Activated naive CD8-positive, alpha-beta T cell treated with anti-CD3 and anti-CD28 coated beads for 36 hours (primary cell): ENCODE results near the gene SOD3. TPM values are rescaled to one million over a fixed set of nuclear protein-coding genes. Genes with fewer than 3 reads are reported as not detected.

Experiments
- DNase-seq: peaks from one replicate; pipeline ENCODE4 v3.0.0; 2021
- H3K27ac Mint-ChIP-seq: one replicate; pipeline ENCODE4 v1.8.0; 2022; ENCODE audit warnings: mild to moderate bottlenecking, moderate library complexity, mixed read lengths
- H3K27me3 Mint-ChIP-seq: one replicate; pipeline ENCODE4 v1.8.0; 2022; ENCODE audit warnings: mild to moderate bottlenecking, mixed read lengths
- H3K36me3 Mint-ChIP-seq: one replicate; pipeline ENCODE4 v1.8.0; 2021; ENCODE audit warnings: mild to moderate bottlenecking, mixed read lengths
- H3K4me1 Mint-ChIP-seq: one replicate; pipeline ENCODE4 v1.8.0; 2021; ENCODE audit warnings: mixed read lengths
- H3K4me3 Mint-ChIP-seq: one replicate; pipeline ENCODE4 v1.8.0; 2022; ENCODE audit warnings: mild to moderate bottlenecking, moderate library complexity, mixed read lengths
- H3K9me3 Mint-ChIP-seq: one replicate; pipeline ENCODE4 v1.8.0; 2022; ENCODE audit warnings: mixed read lengths
- total RNA-seq, 2 experiments: library from RNA; stranded (reverse); gene quantifications; one replicate each; pipeline ENCODE4 v1.2.3, GENCODE V29; 2021

Gene SOD3
- total RNA-seq, 2 experiments from 2014 or later, result not detected

- H3K27ac Mint-ChIP-seq, result no peak overlapping the region
- H3K36me3 Mint-ChIP-seq, result no peaks in the 10 kb centered on the region
- H3K4me1 Mint-ChIP-seq, result peaks cover 7% of the 10 kb centered on the region
- H3K27me3 Mint-ChIP-seq, result peaks cover 3% of the 10 kb centered on the region
- no peak overlapping the region for H3K4me3 Mint-ChIP-seq
- peak; percentile 0 for DNase-seq
- H3K9me3 Mint-ChIP-seq, result peaks cover 4% of the 10 kb centered on the region
These were observed 25.3 kb upstream of the SOD3 start for GRCh38 chr4:24770032-24770584.

DNA sequence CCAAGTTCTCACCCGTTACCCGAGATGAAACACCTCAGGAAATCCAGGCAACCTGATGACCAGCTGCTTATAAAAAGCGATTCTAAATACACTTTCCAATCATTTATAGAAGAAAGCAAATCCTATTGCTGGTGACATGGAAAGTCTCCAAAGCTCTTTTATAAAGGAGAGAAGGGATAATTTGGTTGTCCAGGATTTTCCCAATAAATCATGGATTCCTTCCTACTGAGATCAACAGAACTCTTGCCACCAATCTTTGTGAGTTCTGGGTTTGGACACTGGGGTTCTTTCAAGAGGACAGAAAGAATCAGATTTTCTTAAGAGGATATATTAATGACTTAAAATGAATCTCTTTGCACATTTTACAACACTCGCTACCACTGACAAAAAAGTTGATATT is 24.7 kb upstream of the SOD3 start:
- H3K9me3 Mint-ChIP-seq, result peaks cover 4% of the 10 kb centered on the region
- H3K27ac Mint-ChIP-seq, result no peak overlapping the region
- DNase-seq, result no peak
- peaks cover 7% of the 10 kb centered on the region for H3K4me1 Mint-ChIP-seq
- no peak overlapping the region for H3K4me3 Mint-ChIP-seq
- H3K36me3 Mint-ChIP-seq, result no peaks in the 10 kb centered on the region
- H3K27me3 Mint-ChIP-seq, result peaks cover 3% of the 10 kb centered on the region

DNA sequence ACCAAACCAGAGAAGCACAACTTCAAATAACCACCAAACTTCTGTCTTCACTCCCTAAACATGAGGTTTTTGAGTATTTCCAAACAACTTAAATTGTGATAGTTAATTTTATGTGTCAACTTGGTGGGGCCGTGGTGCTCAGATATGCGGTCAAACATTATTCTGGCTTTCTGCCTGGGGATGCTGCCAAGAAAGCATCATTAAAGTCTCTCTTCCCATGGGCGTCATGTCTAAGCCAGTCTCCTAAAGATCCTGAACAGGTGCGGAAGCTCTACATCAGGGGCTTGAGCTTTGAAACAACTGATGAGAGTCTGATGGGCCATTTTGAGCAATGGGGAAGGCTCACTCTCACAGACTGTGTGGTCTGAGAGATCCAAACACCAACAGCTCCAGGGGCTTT is 24.1 kb upstream of the SOD3 start:
- Mint-ChIP-seq H3K27me3 (peaks cover 3% of the 10 kb centered on the region), H3K9me3 (peaks cover 4% of the 10 kb centered on the region), H3K4me3 (no peak overlapping the region), H3K27ac (no peak overlapping the region), H3K4me1 (peaks cover 7% of the 10 kb centered on the region), H3K36me3 (no peaks in the 10 kb centered on the region)
- DNase-seq, result no peak

DNA sequence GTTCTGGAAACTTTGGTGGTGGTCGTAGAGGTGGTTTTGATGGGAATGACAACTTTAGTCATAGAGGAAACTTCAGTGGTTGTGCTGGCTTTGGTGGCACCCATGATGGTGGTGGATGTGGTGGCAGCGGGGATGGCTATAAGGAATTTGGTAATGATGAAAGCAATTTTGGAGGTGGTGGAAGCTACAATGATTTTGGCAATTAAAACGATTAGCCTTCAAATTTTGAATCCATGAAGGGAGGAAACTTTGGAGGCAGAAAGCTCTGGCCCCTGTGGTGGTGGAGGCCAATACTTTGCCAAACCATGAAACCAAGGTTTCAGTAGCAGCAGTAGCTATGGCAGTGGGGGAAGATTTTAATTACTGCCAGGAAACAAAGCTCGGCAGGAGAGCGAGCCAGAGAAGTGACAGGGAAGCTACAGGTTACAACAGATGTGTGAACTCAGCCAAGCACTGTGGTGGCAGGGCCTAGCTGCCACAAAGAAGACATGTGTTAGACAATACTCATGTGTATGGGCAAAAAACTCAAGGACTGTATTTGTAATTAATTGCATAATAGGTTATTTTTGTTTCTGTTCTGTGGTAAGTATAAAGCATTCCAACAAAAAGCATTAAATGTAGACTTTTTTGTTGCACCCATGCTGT is 23.2 kb upstream of the SOD3 start:
- no peak for DNase-seq
- H3K9me3 Mint-ChIP-seq, result peaks cover 4% of the 10 kb centered on the region
- H3K4me3 Mint-ChIP-seq, result no peak overlapping the region
- peaks cover 3% of the 10 kb centered on the region for H3K27me3 Mint-ChIP-seq
- no peaks in the 10 kb centered on the region for H3K36me3 Mint-ChIP-seq
- no peak overlapping the region for H3K27ac Mint-ChIP-seq
- H3K4me1 Mint-ChIP-seq, result peaks cover 7% of the 10 kb centered on the region

DNA sequence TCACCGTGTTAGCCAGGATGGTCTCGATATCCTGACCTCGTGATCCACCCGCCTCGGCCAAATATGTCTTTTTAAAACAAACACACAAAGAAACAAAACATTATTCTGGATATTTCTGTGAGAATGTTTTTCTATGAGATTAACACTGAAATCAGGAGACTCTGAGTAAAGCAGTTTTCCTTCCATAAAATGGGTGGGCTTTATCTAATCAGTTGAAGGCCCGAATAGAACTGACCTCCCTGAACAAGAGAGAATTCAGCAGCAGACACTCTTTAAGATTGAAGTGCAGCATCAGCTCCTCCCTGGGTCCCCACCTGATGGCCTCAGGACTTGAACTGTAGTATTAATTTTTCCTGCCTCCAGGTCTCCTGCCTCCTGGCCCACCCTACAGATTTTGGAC is 22.4 kb upstream of the SOD3 start:
- Mint-ChIP-seq H3K4me3 (no peak overlapping the region), H3K4me1 (peaks cover 7% of the 10 kb centered on the region), H3K27ac (no peak overlapping the region), H3K36me3 (no peaks in the 10 kb centered on the region), H3K9me3 (peaks cover 4% of the 10 kb centered on the region), H3K27me3 (peaks cover 3% of the 10 kb centered on the region)
- DNase-seq, result no peak

DNA sequence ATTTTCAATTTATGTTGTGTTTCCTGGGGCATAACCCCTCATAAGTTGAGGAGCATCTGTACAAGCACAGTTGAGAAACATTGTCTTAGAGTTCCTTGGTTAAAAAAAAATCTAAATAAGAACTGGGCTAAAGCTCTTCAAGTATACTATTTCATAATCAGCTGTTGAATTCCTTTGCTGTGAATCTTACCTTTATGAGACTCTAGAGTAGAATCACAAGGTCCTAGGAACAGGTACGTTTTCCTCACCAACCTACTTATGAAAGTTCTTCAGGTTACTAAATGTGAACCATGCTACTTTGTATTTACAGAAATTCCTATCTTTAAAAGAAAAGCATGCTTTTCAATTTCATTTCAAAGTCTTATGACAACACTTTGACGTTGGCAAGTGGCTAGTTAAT is 20.9 kb upstream of the SOD3 start:
- H3K9me3 Mint-ChIP-seq, result peaks cover 4% of the 10 kb centered on the region
- no peak overlapping the region for H3K4me3 Mint-ChIP-seq
- no peak overlapping the region for H3K27ac Mint-ChIP-seq

GRCh38 chr4:24775032-24775605 is 20.3 kb upstream of the SOD3 start:
- Mint-ChIP-seq H3K9me3 (peaks cover 4% of the 10 kb centered on the region), H3K27ac (no peak overlapping the region), H3K27me3 (peaks cover 3% of the 10 kb centered on the region), H3K4me1 (peaks cover 1% of the 10 kb centered on the region), H3K4me3 (no peak overlapping the region), H3K36me3 (no peaks in the 10 kb centered on the region)
- DNase-seq, result no peak

More for the DNA sequence above, 20.9 kb upstream of the SOD3 start:
- Mint-ChIP-seq H3K4me1 (peaks cover 7% of the 10 kb centered on the region), H3K36me3 (no peaks in the 10 kb centered on the region), H3K27me3 (peaks cover 3% of the 10 kb centered on the region)
- no peak for DNase-seq

- Mint-ChIP-seq H3K27me3 (peaks cover 3% of the 10 kb centered on the region), H3K36me3 (no peaks in the 10 kb centered on the region), H3K27ac (no peak overlapping the region), H3K4me1 (no peaks in the 10 kb centered on the region), H3K4me3 (no peak overlapping the region), H3K9me3 (peaks cover 4% of the 10 kb centered on the region)
- DNase-seq, result no peak
These were observed 19.6 kb upstream of the SOD3 start for GRCh38 chr4:24775750-24776149.

GRCh38 chr4:24777536-24778463 is 17.6 kb upstream of the SOD3 start:
- Mint-ChIP-seq H3K9me3 (no peaks in the 10 kb centered on the region), H3K36me3 (no peaks in the 10 kb centered on the region), H3K27ac (no peak overlapping the region), H3K4me1 (no peaks in the 10 kb centered on the region), H3K27me3 (no peaks in the 10 kb centered on the region), H3K4me3 (no peak overlapping the region)
- no peak for DNase-seq

DNA sequence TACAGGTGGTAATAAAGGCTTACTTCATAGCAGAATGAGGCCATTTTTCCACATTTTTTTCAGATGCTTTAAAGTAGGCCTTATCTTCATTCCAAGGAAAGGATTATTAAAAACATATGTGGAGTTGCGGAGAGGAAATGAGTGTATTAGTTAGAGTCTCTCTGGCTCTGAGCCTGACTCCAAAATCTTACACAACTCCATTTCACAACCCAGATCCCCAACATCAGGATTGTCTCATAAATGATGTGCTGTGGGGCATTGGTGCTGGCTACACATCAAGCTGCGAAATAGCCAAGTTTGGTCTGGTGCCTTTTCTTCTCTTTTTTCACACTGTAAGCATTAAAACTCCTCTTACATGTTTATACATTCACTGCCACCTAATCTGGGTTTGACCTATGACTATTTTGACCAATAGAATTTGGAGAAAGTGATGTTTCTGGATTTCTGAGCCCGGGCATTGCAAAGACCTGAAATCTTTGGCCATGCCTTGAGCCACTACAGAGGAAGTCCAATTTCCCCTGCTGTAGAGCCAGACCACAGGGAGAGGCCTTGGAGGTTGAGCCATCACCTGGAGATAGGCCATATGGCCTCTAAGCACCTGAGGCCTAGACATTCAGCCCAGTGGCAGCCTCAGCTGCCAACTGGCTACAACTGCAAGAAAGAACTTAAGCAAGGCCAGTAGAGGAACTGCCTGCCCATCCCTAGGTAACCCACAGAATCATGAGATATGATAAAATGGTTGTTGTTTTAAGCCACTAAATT is 16.7 kb upstream of the SOD3 start:
- Mint-ChIP-seq H3K27ac (no peak overlapping the region), H3K27me3 (no peaks in the 10 kb centered on the region), H3K36me3 (no peaks in the 10 kb centered on the region), H3K4me1 (no peaks in the 10 kb centered on the region), H3K4me3 (no peak overlapping the region), H3K9me3 (no peaks in the 10 kb centered on the region)
- no peak for DNase-seq

DNA sequence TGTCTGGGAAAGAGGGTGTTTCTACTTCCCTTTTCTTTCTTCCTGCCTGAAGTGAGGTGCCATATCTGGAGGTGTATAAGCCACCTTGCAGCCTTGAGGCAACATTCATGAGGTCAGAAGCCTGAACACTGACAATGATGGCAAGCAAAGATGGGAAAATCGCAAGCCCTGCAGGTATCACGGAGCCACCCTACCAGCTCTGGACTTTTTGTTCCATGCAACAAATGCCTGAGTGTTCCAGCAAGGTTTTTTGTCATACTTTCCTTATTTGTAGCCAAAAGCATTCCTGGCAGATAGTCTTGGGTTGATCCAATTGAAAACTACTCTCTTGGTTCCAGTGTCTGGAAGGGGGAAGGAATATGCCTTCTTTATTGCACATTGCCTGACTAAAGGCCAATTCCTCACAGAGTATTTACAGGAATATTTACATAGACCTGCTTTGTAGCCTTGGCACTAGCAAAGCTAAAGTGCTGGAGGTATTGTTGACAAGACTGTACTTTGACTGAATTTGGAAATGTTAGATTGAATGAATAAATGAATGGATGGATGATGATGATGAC is 14.4 kb upstream of the SOD3 start:
- no peak overlapping the region for H3K27ac Mint-ChIP-seq
- H3K36me3 Mint-ChIP-seq, result no peaks in the 10 kb centered on the region
- H3K9me3 Mint-ChIP-seq, result peaks cover 1% of the 10 kb centered on the region

DNA sequence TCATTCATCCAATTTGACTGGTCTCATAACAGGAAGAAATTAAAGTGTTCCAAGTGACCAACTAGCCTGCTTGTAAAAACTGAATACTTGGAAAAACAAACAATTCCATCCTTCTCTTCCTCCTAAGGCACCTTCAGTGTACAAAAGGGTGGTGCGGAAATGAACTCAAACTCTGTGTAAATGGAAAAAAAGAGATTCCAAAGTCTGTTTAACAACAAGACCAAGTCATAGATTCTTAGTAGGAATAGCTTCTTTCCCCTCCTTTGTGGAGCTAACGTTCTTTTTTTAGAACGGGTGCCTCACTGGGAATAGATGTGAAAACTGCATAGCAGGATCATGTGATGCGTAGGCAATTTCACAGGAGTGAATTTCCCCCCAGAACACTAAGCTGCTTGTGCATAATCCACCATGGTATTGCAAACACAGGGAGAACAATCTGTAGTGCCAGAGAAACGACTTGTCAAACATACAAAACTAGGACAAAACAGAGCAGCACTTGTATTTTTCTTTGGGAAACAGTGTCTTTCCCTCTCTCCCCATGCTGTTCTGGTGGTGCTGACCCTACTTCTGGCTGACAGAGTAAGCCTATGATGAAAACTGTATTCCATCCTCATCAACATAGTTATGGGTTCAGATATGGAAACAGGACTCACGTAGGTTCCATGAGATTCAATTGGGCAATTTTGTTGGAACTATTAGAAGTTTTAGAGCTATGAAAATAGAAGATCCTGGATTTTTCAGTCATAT is 13.2 kb upstream of the SOD3 start:
- Mint-ChIP-seq H3K36me3 (no peaks in the 10 kb centered on the region), H3K4me3 (no peak overlapping the region)
- DNase-seq, result no peak

More for the DNA sequence above, 14.4 kb upstream of the SOD3 start:
- no peaks in the 10 kb centered on the region for H3K27me3 Mint-ChIP-seq
- no peaks in the 10 kb centered on the region for H3K4me1 Mint-ChIP-seq
- DNase-seq, result no peak
- no peak overlapping the region for H3K4me3 Mint-ChIP-seq

DNA sequence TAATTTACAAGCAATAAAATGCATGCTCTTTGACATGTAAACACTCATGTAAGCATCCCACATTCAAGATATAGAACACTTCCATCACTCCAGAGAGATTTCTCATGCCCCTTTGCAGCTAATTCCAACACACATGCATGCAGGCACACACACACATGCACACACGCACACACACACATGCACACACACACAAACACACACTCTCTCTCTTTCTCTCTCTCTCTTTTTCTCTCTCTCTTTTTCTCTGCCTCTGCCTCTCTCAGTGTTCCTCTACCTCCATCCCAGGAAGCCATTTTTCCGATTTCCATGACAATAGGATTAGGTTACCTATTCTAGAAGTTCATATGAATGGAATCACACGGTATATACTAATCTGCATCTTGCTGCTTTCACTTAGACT is 11.9 kb upstream of the SOD3 start:
- no peak overlapping the region for H3K4me3 Mint-ChIP-seq
- peaks cover 6% of the 10 kb centered on the region for H3K9me3 Mint-ChIP-seq
- no peak for DNase-seq
- H3K27ac Mint-ChIP-seq, result no peak overlapping the region
- no peaks in the 10 kb centered on the region for H3K4me1 Mint-ChIP-seq
- no peaks in the 10 kb centered on the region for H3K36me3 Mint-ChIP-seq
- peaks cover 4% of the 10 kb centered on the region for H3K27me3 Mint-ChIP-seq

More for the DNA sequence above, 13.2 kb upstream of the SOD3 start:
- H3K27me3 Mint-ChIP-seq, result no peaks in the 10 kb centered on the region
- peaks cover 4% of the 10 kb centered on the region for H3K9me3 Mint-ChIP-seq
- no peak overlapping the region for H3K27ac Mint-ChIP-seq
- no peaks in the 10 kb centered on the region for H3K4me1 Mint-ChIP-seq

DNA sequence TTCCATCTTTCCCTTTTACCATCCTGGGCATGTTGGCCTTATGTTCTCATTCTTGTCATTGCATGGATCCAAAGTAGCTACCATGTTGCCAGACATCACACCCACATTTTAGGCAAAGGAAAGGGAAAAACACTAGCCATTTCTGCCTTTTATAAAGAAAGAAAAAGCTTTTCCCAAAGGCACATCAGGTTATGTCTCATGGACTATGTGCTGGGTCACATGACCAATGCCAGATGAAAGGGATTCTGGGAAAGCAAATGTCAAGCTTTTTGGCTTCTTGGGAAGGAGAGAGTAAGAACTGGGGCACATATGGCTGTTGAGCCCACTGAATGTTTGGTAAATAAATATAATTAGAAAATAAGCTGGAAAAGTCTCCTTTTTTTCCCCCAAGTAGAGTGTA is 4.3 kb upstream of the SOD3 start:
- Mint-ChIP-seq H3K4me3 (no peak overlapping the region), H3K4me1 (no peaks in the 10 kb centered on the region), H3K27ac (no peak overlapping the region), H3K27me3 (peaks cover 29% of the 10 kb centered on the region), H3K36me3 (no peaks in the 10 kb centered on the region), H3K9me3 (peaks cover 6% of the 10 kb centered on the region)
- no peak for DNase-seq
